ENCODE measurements around the gene SYT12.

SYT12 gene

DNA sequence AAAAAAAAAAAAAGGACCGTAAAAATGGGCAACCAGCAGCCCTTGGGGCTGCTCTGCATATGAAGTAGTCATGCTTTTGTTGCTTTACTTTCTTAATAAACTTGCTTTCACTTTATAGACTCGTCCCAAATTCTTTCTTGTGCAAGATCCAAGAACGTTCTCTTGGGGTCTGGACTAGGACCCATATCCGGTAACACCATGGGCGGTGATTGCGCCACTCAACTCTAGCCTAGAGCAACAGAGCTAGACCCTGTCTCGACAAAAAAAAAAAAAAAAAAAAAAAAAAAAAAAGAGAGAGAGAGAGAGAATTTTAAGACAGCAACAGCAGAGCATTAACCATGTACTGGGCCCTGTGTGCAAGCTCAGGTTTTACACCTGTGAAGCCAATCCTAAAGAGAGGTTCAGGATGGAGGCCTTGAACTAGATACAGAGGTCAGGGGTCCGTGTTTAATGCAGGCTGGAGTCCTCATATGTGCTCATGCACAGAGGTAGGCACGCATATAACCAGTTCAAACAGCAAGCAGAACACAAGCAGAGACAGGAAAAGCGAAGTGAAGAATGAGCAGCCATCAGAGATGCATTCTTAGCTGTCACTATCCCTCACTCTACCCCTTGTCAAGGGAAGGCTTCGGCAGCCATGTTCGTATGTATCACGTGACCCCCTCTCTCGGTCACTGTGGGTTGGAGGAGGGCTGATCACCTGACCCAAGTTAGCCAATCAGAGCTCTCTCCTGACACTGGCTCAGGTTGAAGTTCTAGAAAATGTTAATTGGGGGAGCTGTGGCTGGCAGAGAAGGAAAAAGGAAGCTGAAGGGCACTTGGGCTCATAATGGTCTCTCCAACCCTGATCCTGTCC lies 16.7 kb upstream of the SYT12 start:
- TF ChIP-seq YY2 (tag by site-specific recombination; IDR thresholded peaks at IDR 0.05) (0 out of 2 replicates have a peak, but pooled peaks have one; percentile 41), ZNF555 (tag by site-specific recombination; conservative IDR thresholded peaks at IDR 0.05) (no peak), ZNF518A (tag by site-specific recombination; conservative IDR thresholded peaks at IDR 0.05; ENCODE audit: low read depth) (peak; percentile 24; the same call in 1 of the 2 replicates), HOXD13 (CRISPR knock-in tag; IDR thresholded peaks at IDR 0.05; ENCODE audit: borderline replicate concordance) (no peak), ZSCAN30 (tag by site-specific recombination; IDR thresholded peaks at IDR 0.05) (no peak), REST (tag by site-specific recombination; IDR thresholded peaks at IDR 0.05) (no peak), ZNF140 (tag by site-specific recombination; IDR thresholded peaks at IDR 0.05) (no peak), ZNF610 (tag by site-specific recombination; IDR thresholded peaks at IDR 0.05; ENCODE audit: borderline replicate concordance) (no peak), ZNF202 (tag by site-specific recombination; IDR thresholded peaks at IDR 0.05; ENCODE audit: borderline replicate concordance) (no peak), ZNF148 (tag by site-specific recombination; IDR thresholded peaks at IDR 0.05; ENCODE audit: borderline replicate concordance) (no peak)
- TF ChIP-seq, protein P1, sequence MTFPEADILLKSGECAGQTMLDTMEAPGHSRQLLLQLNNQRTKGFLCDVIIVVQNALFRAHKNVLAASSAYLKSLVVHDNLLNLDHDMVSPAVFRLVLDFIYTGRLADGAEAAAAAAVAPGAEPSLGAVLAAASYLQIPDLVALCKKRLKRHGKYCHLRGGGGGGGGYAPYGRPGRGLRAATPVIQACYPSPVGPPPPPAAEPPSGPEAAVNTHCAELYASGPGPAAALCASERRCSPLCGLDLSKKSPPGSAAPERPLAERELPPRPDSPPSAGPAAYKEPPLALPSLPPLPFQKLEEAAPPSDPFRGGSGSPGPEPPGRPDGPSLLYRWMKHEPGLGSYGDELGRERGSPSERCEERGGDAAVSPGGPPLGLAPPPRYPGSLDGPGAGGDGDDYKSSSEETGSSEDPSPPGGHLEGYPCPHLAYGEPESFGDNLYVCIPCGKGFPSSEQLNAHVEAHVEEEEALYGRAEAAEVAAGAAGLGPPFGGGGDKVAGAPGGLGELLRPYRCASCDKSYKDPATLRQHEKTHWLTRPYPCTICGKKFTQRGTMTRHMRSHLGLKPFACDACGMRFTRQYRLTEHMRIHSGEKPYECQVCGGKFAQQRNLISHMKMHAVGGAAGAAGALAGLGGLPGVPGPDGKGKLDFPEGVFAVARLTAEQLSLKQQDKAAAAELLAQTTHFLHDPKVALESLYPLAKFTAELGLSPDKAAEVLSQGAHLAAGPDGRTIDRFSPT (tag by site-specific recombination; IDR thresholded peaks at IDR 0.05), result no peak
- TF ChIP-seq, protein P2, sequence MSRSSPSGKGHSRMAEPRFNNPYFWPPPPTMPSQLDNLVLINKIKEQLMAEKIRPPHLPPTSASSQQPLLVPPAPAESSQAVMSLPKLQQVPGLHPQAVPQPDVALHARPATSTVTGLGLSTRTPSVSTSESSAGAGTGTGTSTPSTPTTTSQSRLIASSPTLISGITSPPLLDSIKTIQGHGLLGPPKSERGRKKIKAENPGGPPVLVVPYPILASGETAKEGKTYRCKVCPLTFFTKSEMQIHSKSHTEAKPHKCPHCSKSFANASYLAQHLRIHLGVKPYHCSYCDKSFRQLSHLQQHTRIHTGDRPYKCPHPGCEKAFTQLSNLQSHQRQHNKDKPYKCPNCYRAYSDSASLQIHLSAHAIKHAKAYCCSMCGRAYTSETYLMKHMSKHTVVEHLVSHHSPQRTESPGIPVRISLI (tag by site-specific recombination; IDR thresholded peaks at IDR 0.05), result peak; percentile 84; the same call in 1 of the 2 replicates
- POLR2A ChIA-PET, result interaction anchor here (0.6 to 1.4 kb wide), 4 partner anchors 9 to 15 kb away, joined by 3 to 6 read pairs (median 3); no protein-coding TSS in a partner anchor
- Histone ChIP-seq H3K36me3 (ENCODE audit: control insufficient read depth in 2 of 2, insufficient read depth in 1 of 2, low read length in 2 of 2) (no peaks in the 10 kb centered on the region), H3K4me3 (ENCODE audit: low read depth, low read length) (no peak overlapping the region), H3K27ac (ENCODE audit: extremely low read depth, low read depth, low read length) (no peak overlapping the region), H3K9me3 (ENCODE audit: control insufficient read depth, insufficient read depth, low read depth, low read length) (no peaks in the 10 kb centered on the region), H3K4me1 (ENCODE audit: control insufficient read depth, insufficient read depth, low read length) (no peaks in the 10 kb centered on the region)
- CTCF ChIA-PET, result interaction anchor here (0.8 to 1.1 kb wide), 4 partner anchors 9 to 50 kb away, joined by 3 to 5 read pairs (median 4); partner anchors contain the start of gene SYT12
